GM12878 (cell line): ENCODE results near the gene FKBP8. TPM values are rescaled to one million over a fixed set of nuclear protein-coding genes. Genes with fewer than 3 reads are reported as not detected.

ENCODE experiments used
- ATAC-seq: fragments of 200-7000 bp; cut with Tn5 transposase; 3 replicates; pipeline ENCODE4 v1.9.1; 2020; ENCODE audit warnings: mild to moderate bottlenecking, moderate library complexity
- BruUV-seq: library from RNA; stranded (reverse); fragments of 400-500 nt; replicated peaks from 2 replicates; lab custom pipeline; 2021; lab: Mats Ljungman, UMichigan
- CTCF ChIA-PET: fragments of 300-600 bp; sonication (Branson Sonifier 250); formaldehyde crosslinking; extraction: SDS; loops from one replicate; lab custom pipeline; 2021; ENCODE audit warnings: inconsistent platforms; lab: Yijun Ruan, JAX
- POLR2A ChIA-PET: fragments of 350-600 bp; formaldehyde crosslinking; extraction: SDS; loops from one replicate; lab custom pipeline; 2021; ENCODE audit warnings: inconsistent platforms; lab: Charles Lee
- RAD21 ChIA-PET: fragments of 300-600 bp; sonication (Branson Sonifier 250); formaldehyde crosslinking; loops from one replicate; lab custom pipeline; 2023; ENCODE audit warnings: antibody characterized with exemption; ENCODE audit not compliant: unreplicated experiment; lab: Charles Lee
- SMC1A ChIA-PET: fragments of 300-600 bp; sonication (Branson Sonifier 250); formaldehyde crosslinking; loops from one replicate; lab custom pipeline; 2023; ENCODE audit not compliant: unreplicated experiment, uncharacterized antibody; lab: Charles Lee
- DNase-seq: peaks from one replicate; pipeline ENCODE4 v3.0.0-alpha.2; 2011; ENCODE audit warnings: low read depth, low spot score
- FAIRE-seq: peaks from 3 replicates; lab custom pipeline; 2011; peaks lifted over from hg19 to GRCh38; lab: Jason Lieb, UNC
- H2AFZ ChIP-seq: 2 replicates; pipeline ENCODE4 v1.6.0; 2011; ENCODE audit warnings: low read depth, low read length, control low read depth; ENCODE audit not compliant: control insufficient read depth
- H3K27ac ChIP-seq: 2 replicates; pipeline ENCODE4 v1.5.1; 2011; ENCODE audit warnings: control low read depth; ENCODE audit not compliant: control insufficient read depth, insufficient read depth
- H3K27me3 ChIP-seq, 2 experiments: replicated peaks in 1 of 2; 2 replicates each; pipeline versions ENCODE4 v1.6.0 to v1.6.1; 2011; ENCODE audit warnings: low read length in 1 of 2; ENCODE audit not compliant: control insufficient read depth in 2 of 2, insufficient read depth in 2 of 2
- H3K36me3 ChIP-seq, 2 experiments: 2 replicates each; pipeline ENCODE4 v1.5.1; 2011; ENCODE audit warnings: low read length in 1 of 2; ENCODE audit not compliant: control insufficient read depth in 2 of 2, insufficient read depth in 2 of 2
- H3K4me1 ChIP-seq: 2 replicates; pipeline ENCODE4 v1.6.1; 2011; ENCODE audit warnings: mild to moderate bottlenecking, low read length, moderate library complexity, mixed read lengths; ENCODE audit not compliant: control insufficient read depth, insufficient read depth
- H3K4me2 ChIP-seq: 2 replicates; pipeline ENCODE4 v1.6.0; 2011; ENCODE audit warnings: control low read depth; ENCODE audit not compliant: control insufficient read depth, insufficient read depth
- H3K4me3 ChIP-seq: fragments of 200-600 bp; sonication (generic); 2 replicates; pipeline ENCODE4 v1.5.1; 2016
- H3K79me2 ChIP-seq: 2 replicates; pipeline ENCODE4 v1.6.0; 2011; ENCODE audit warnings: low read length; ENCODE audit not compliant: control insufficient read depth, insufficient read depth
- H3K9ac ChIP-seq: 2 replicates; pipeline ENCODE4 v1.8.0; 2011; ENCODE audit warnings: low read length, control low read depth, mixed read lengths; ENCODE audit not compliant: control insufficient read depth, insufficient read depth
- H3K9me3 ChIP-seq: replicated peaks from 3 replicates; pipeline ENCODE4 v1.5.1; 2011; ENCODE audit warnings: mild to moderate bottlenecking, low read length; ENCODE audit not compliant: control insufficient read depth, insufficient read depth
- H4K20me1 ChIP-seq: 2 replicates; pipeline ENCODE4 v1.6.0; 2011; ENCODE audit not compliant: control insufficient read depth, insufficient read depth
- ATF7 ChIP-seq: fragments of 450-650 bp; IDR thresholded peaks from 2 replicates; pipeline ENCODE4 v1.6.1; 2016; ENCODE audit warnings: low read depth, mild to moderate bottlenecking
- GATAD2B ChIP-seq: fragments of 450-650 bp; conservative IDR thresholded peaks from 2 replicates; pipeline ENCODE4 v1.6.1; 2017; ENCODE audit warnings: low read depth, mild to moderate bottlenecking, moderate library complexity
- LARP7 ChIP-seq: fragments of 450-650 bp; IDR thresholded peaks from 2 replicates; pipeline ENCODE4 v1.6.1; 2017; ENCODE audit warnings: mild to moderate bottlenecking
- MEF2B ChIP-seq: fragments of 450-650 bp; IDR thresholded peaks from 2 replicates; pipeline ENCODE4 v1.6.1; 2018; ENCODE audit warnings: mild to moderate bottlenecking, moderate library complexity; ENCODE audit not compliant: partially characterized antibody, poor library complexity, severe bottlenecking
- NR2C2 ChIP-seq: IDR thresholded peaks from 2 replicates; pipeline ENCODE4 v1.6.1; 2011; ENCODE audit warnings: borderline replicate concordance, low read depth; ENCODE audit not compliant: control insufficient read depth, insufficient read length
- SIN3A ChIP-seq: IDR thresholded peaks from 2 replicates; pipeline ENCODE4 v1.6.1; 2012; ENCODE audit warnings: low read depth, low read length, improper control_type of control experiment
- STAT1 ChIP-seq: fragments of 450-650 bp; conservative IDR thresholded peaks from 2 replicates; pipeline ENCODE4 v1.6.1; 2014; ENCODE audit warnings: antibody characterized with exemption, mild to moderate bottlenecking
- WGBS: methylation state at CpG from one replicate; pipeline ENCODE4 v1.1.6; 2016; ENCODE audit warnings: low lambda C conversion rate; ENCODE audit not compliant: insufficient replicate concordance, insufficient coverage; ENCODE audit errors: missing lambda C conversion rate; 5-methylcytosine and 5-hydroxymethylcytosine counted together
- in situ Hi-C: fragments of 300-500 bp; cut with MboI; formaldehyde crosslinking; loops from 9 replicates; pipeline ENCODE4 v1.14.3; 2018; ENCODE audit warnings: mixed read lengths
- intact Hi-C: fragments of 100-400 bp; cut with micrococcal nuclease; formaldehyde crosslinking; loops from one replicate; pipeline ENCODE4 v1.14.2; 2022; ENCODE audit not compliant: unreplicated experiment
- polyA plus RNA-seq, 11 experiments: library from polyadenylated mRNA; depleted of rRNA in 4 of 11; unstranded in 6 of 11; stranded (reverse) in 5 of 11; fragments of >200 nt; fragmentation: Nextera tagmentation in 4 of 11; fragmentation: Illumina TruSeq in 1 of 11; extraction: Ambion mirVana in 4 of 11; extraction: Trizol in 1 of 11; gene quantifications; 1 replicate in 1 of 11; 2 replicates in 10 of 11; pipeline versions ENCODE4 v1.2.1 to v1.2.3, GENCODE V29; 2011 to 2016; ENCODE audit warnings: inconsistent platforms in 2 of 11, missing spikeins in 2 of 11, low read depth in 1 of 11
- total RNA-seq, 4 experiments: library from RNA; depleted of rRNA in 3 of 4; stranded (reverse); fragments of >200 nt in 3 of 4; fragmentation: Illumina TruSeq in 1 of 4; extraction: Trizol in 1 of 4; gene quantifications; 2 replicates each; pipeline versions ENCODE4 v1.2.1 to v1.2.3, GENCODE V29; 2013 to 2021
- TF ChIP-seq, protein P1 (sequence below): fragments of 450-650 bp; IDR thresholded peaks from 2 replicates; pipeline ENCODE4 v1.6.1; 2016; ENCODE audit warnings: mild to moderate bottlenecking, moderate library complexity, borderline replicate concordance

The FKBP8 gene
- total and polyA plus RNA-seq, 10 of the 15 experiments (the other 5 are each of a cell fraction or from before 2014, with no cell fraction given) = 0.13 to 205 (median 95.4) TPM

DNA sequence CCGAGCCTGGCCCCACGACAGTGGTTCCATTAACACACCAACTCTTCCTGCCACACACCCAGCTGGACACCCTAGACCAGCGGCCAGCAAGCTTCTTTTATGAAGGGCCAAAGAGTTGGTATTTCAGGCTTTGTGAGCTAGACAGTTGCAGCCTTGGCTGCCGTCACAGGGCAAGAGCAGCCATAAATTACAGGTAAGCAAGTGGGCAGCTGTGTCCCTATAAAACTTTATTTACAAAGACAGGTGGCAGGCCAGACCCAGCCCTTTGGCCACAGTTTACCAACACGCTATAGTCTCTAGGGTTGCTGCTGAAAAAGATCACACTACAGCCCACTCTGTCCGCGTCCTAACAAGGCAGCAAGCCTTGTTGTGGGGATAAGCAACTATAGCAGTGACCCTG is 34.8 kb downstream of the FKBP8 start:
- Histone ChIP-seq H2AFZ (no peak overlapping the region), H3K27ac (no peak overlapping the region), H3K36me3 (peaks cover 0 to 4% of the 10 kb centered on the region in 2 experiments; a peak in 3 of 4 replicates), H4K20me1 (peaks cover 24% of the 10 kb centered on the region), H3K79me2 (peaks cover 80% of the 10 kb centered on the region), H3K27me3 (no peaks in the 10 kb centered on the region), H3K9ac (no peak overlapping the region), H3K4me1 (peaks cover 20% of the 10 kb centered on the region), H3K4me2 (no peak overlapping the region), H3K4me3 (no peak overlapping the region), H3K9me3 (no peaks in the 10 kb centered on the region)
- ATAC-seq = no peak
- TF ChIP-seq MEF2B = no peak
- no peak for TF ChIP-seq SIN3A
- TF ChIP-seq STAT1 = no peak
- no peak for TF ChIP-seq GATAD2B
- TF ChIP-seq, protein P1, sequence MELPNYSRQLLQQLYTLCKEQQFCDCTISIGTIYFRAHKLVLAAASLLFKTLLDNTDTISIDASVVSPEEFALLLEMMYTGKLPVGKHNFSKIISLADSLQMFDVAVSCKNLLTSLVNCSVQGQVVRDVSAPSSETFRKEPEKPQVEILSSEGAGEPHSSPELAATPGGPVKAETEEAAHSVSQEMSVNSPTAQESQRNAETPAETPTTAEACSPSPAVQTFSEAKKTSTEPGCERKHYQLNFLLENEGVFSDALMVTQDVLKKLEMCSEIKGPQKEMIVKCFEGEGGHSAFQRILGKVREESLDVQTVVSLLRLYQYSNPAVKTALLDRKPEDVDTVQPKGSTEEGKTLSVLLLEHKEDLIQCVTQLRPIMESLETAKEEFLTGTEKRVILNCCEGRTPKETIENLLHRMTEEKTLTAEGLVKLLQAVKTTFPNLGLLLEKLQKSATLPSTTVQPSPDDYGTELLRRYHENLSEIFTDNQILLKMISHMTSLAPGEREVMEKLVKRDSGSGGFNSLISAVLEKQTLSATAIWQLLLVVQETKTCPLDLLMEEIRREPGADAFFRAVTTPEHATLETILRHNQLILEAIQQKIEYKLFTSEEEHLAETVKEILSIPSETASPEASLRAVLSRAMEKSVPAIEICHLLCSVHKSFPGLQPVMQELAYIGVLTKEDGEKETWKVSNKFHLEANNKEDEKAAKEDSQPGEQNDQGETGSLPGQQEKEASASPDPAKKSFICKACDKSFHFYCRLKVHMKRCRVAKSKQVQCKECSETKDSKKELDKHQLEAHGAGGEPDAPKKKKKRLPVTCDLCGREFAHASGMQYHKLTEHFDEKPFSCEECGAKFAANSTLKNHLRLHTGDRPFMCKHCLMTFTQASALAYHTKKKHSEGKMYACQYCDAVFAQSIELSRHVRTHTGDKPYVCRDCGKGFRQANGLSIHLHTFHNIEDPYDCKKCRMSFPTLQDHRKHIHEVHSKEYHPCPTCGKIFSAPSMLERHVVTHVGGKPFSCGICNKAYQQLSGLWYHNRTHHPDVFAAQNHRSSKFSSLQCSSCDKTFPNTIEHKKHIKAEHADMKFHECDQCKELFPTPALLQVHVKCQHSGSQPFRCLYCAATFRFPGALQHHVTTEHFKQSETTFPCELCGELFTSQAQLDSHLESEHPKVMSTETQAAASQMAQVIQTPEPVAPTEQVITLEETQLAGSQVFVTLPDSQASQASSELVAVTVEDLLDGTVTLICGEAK = peak; percentile 39; the same call in 1 of the 2 replicates
- no peak for TF ChIP-seq NR2C2
- TF ChIP-seq LARP7 = no peak
- no peak for TF ChIP-seq ATF7
- BruUV-seq = no TSS peak
- CTCF ChIA-PET = no interaction called here
- SMC1A ChIA-PET = no interaction called here
- in situ Hi-C loops (no loop called here), intact Hi-C loops (loop anchor here (5.0 kb wide), 1 partner anchor 36 kb away; no protein-coding TSS in a partner anchor)
- RAD21 ChIA-PET = no interaction called here
- DNase-seq = no peak
- FAIRE-seq = no peak
- POLR2A ChIA-PET = interaction anchor here (0.5 kb wide), 1 partner anchor 138 kb away, joined by 3 read pairs; no protein-coding TSS in a partner anchor
- 98% methylated on average over 7 of the region's 7 CpGs for WGBS
